Thoracic aorta (tissue), 2 donors: ENCODE measurements around the gene ABHD15. TPM values are rescaled to one million over a fixed set of nuclear protein-coding genes. Genes with fewer than 3 reads are reported as not detected.

Source experiments
- ATAC-seq: fragments of 150-250 bp; one replicate; pipeline ENCODE4 v1.8.0; 2017; ENCODE audit warnings: low read depth; ENCODE audit not compliant: insufficient number of reproducible peaks, low FRiP score
- DNase-seq: peaks from one replicate; pipeline ENCODE4 v3.0.0-alpha.2; 2020; ENCODE audit warnings: low spot score
- H3K27ac ChIP-seq, 2 donors: fragments of 200-600 bp; sonication (generic); 1 replicate in 1 of 2; 2 replicates in 1 of 2; pipeline ENCODE4 v1.5.1; 2016; ENCODE audit warnings: mild to moderate bottlenecking in 2 of 2, moderate library complexity in 2 of 2
- H3K27me3 ChIP-seq: fragments of 200-600 bp; sonication (generic); replicated peaks from 2 replicates; pipeline ENCODE4 v1.6.0; 2016; ENCODE audit warnings: mild to moderate bottlenecking; ENCODE audit not compliant: insufficient read depth
- H3K36me3 ChIP-seq: fragments of 200-600 bp; sonication (generic); one replicate; pipeline ENCODE4 v1.5.1; 2016
- H3K4me1 ChIP-seq, 2 donors: fragments of 200-600 bp; sonication (generic); 1 replicate in 1 of 2; 2 replicates in 1 of 2; pipeline versions ENCODE4 v1.5.1 to v1.6.0; 2016; ENCODE audit warnings: low read depth in 2 of 2, mild to moderate bottlenecking in 1 of 2; ENCODE audit not compliant: control insufficient read depth in 1 of 2
- H3K4me3 ChIP-seq: fragments of 200-600 bp; sonication (generic); 2 replicates; pipeline ENCODE4 v1.5.1; 2016; ENCODE audit warnings: mild to moderate bottlenecking
- H3K9me3 ChIP-seq: fragments of 200-600 bp; sonication (generic); 2 replicates; pipeline ENCODE4 v1.5.1; 2016
- total RNA-seq, 2 donors: library from RNA; depleted of rRNA; stranded (reverse); fragments of >200 nt; gene quantifications; one replicate each; pipeline versions ENCODE4 v1.1.0 to v1.2.3, GENCODE V29; 2016
- TF ChIP-seq, protein P1 (sequence below): fragments of 200-600 bp; sonication (generic); IDR thresholded peaks from one replicate; pipeline ENCODE4 v1.5.1; 2019; ENCODE audit warnings: antibody characterized with exemption

ABHD15 gene
- total RNA-seq, 2 donors from 2014 or later = 11.3 to 24.0 TPM

GRCh38 chr17:29608986-29609385 is 42.1 kb upstream of the ABHD15 start:
- Histone ChIP-seq H3K27ac (no peak overlapping the region), H3K36me3 (no peaks in the 10 kb centered on the region), H3K27me3 (no peaks in the 10 kb centered on the region), H3K4me1 (peaks cover 5 to 12% of the 10 kb centered on the region in 2 donors), H3K4me3 (no peak overlapping the region), H3K9me3 (no peaks in the 10 kb centered on the region)
- TF ChIP-seq, protein P1, sequence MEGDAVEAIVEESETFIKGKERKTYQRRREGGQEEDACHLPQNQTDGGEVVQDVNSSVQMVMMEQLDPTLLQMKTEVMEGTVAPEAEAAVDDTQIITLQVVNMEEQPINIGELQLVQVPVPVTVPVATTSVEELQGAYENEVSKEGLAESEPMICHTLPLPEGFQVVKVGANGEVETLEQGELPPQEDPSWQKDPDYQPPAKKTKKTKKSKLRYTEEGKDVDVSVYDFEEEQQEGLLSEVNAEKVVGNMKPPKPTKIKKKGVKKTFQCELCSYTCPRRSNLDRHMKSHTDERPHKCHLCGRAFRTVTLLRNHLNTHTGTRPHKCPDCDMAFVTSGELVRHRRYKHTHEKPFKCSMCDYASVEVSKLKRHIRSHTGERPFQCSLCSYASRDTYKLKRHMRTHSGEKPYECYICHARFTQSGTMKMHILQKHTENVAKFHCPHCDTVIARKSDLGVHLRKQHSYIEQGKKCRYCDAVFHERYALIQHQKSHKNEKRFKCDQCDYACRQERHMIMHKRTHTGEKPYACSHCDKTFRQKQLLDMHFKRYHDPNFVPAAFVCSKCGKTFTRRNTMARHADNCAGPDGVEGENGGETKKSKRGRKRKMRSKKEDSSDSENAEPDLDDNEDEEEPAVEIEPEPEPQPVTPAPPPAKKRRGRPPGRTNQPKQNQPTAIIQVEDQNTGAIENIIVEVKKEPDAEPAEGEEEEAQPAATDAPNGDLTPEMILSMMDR = no peak
- ATAC-seq (no peak), DNase-seq (no peak)

DNA sequence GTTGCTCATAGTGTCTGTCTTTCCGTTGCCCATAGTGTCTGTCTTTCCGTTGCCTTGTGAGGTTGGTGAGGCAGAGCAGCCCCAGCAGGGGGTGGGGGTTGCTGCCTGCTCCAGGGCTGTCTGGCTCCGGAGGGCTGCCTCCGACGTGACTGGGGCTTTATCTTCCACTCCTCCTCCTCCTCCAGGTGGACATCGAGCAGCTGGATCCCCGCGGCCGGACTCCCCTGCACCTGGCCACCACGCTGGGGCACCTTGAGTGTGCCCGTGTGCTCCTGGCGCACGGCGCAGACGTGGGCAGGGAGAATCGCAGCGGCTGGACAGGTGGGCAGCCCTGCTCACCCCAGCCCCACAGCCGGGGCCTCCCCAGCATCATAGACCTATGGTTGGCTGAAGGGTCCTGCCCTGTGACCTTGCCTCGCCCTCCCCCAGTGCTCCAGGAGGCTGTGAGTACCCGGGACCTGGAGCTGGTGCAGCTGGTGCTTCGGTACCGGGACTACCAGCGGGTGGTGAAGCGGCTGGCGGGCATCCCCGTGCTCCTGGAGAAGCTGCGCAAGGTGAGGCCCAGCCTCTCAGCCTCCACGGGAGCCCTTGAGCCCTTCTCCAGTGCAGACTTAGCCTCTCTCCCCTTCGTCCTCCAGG is 40.8 kb upstream of the ABHD15 start:
- DNase-seq (no peak), ATAC-seq (no peak)
- H3K9me3 ChIP-seq = no peaks in the 10 kb centered on the region
- no peaks in the 10 kb centered on the region for H3K36me3 ChIP-seq
- no peaks in the 10 kb centered on the region for H3K4me1 ChIP-seq
- TF ChIP-seq, protein P1 = no peak
- H3K4me3 ChIP-seq = no peak overlapping the region
- no peak overlapping the region for H3K27ac ChIP-seq
- no peaks in the 10 kb centered on the region for H3K27me3 ChIP-seq

- no peaks in the 10 kb centered on the region for H3K9me3 ChIP-seq
- no peak for DNase-seq
- no peaks in the 10 kb centered on the region for H3K36me3 ChIP-seq
- no peak overlapping the region for H3K4me3 ChIP-seq
- H3K27ac ChIP-seq = no peak overlapping the region
- H3K27me3 ChIP-seq = no peaks in the 10 kb centered on the region
- H3K4me1 ChIP-seq = no peaks in the 10 kb centered on the region
- TF ChIP-seq, protein P1 = no peak
- ATAC-seq = no peak
Observed at GRCh38 chr17:29603109-29603674, 36.4 kb upstream of the ABHD15 start.

DNA sequence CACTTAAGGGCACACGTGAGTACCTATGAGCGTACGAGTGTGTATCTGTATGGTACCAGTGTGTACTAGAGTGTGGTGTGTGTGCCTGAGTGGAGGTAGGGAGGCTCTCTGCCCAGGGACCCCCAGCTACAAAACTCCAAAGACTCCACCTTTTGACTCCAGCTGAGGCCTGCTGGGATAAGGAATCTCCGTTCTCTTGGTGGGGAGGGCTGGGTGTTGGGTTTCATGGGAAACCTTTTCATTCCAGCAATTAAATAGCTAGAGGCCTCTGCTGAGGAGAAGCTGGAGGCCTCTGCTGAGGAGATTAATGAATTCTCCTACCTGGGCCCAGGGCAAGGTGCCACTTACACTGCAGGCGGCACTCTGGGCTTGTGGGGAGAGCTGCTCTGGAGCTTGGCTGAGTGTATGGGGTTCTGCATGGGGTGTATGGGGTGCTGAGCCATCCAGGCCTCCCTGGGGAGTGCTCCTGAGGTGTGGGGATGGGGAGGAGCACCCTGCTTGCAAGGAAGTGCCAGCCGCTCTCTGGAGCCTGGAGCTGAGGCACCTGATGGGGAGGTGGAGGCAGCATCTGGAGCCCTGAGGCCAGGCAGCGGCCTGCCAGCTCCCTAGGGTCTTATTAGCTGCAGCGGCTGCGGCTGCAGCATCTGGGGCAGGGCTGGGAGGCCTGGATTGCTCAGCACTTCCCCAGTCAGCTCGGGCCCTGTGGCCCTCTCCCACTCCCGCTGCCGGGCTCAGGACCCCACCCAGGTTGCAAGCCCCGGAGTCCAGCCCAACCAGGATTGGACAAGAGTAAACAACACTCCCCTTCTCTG is 30.7 kb upstream of the ABHD15 start:
- Histone ChIP-seq H3K4me3 (no peak overlapping the region), H3K4me1 (peaks cover 9 to 18% of the 10 kb centered on the region in 2 donors), H3K9me3 (no peaks in the 10 kb centered on the region), H3K27me3 (no peaks in the 10 kb centered on the region), H3K27ac (no peak overlapping the region), H3K36me3 (no peaks in the 10 kb centered on the region)
- DNase-seq (no peak), ATAC-seq (no peak)
- TF ChIP-seq, protein P1 = no peak

GRCh38 chr17:29596811-29597210 is 30.0 kb upstream of the ABHD15 start:
- Histone ChIP-seq H3K9me3 (no peaks in the 10 kb centered on the region), H3K36me3 (no peaks in the 10 kb centered on the region), H3K4me1 (peaks cover 16 to 26% of the 10 kb centered on the region in 2 donors), H3K4me3 (no peak overlapping the region), H3K27me3 (no peaks in the 10 kb centered on the region), H3K27ac (no peak overlapping the region)
- ATAC-seq = no peak
- TF ChIP-seq, protein P1 = no peak
- DNase-seq = no peak
